Astrocyte (in vitro differentiated cells and primary cell): ENCODE data around the gene STOX1. TPM values are rescaled to one million over a fixed set of nuclear protein-coding genes. Genes with fewer than 3 reads are reported as not detected.
"Not testable (repeated sequence)": the region's sequence is repeated elsewhere in the genome, so short reads cannot be mapped to it uniquely, and the experiment has no call there.

Experiments used
- DNase-seq: peaks from one replicate; pipeline ENCODE4 v3.0.0-alpha.2; 2010; ENCODE audit warnings: low read depth
- FAIRE-seq: peaks from 2 replicates; lab custom pipeline; 2011; peaks lifted over from hg19 to GRCh38; lab: Jason Lieb, UNC
- H2AFZ ChIP-seq: 2 replicates; pipeline ENCODE4 v1.6.0; 2012; ENCODE audit warnings: low read depth, low read length, inconsistent platforms
- H3K27ac ChIP-seq: 2 replicates; pipeline ENCODE4 v1.5.1; 2011; ENCODE audit warnings: low read depth, low read length, inconsistent platforms
- H3K27me3 ChIP-seq: 2 replicates; pipeline ENCODE4 v1.6.0; 2011; ENCODE audit warnings: low read length, inconsistent platforms; ENCODE audit not compliant: insufficient read depth
- H3K36me3 ChIP-seq: 2 replicates; pipeline ENCODE4 v1.5.1; 2011; ENCODE audit warnings: low read length, inconsistent platforms; ENCODE audit not compliant: insufficient read depth
- H3K4me1 ChIP-seq: 2 replicates; pipeline ENCODE4 v1.5.1; 2011; ENCODE audit warnings: low read length, inconsistent platforms; ENCODE audit not compliant: insufficient read depth
- H3K4me2 ChIP-seq: 2 replicates; pipeline ENCODE4 v1.6.0; 2012; ENCODE audit warnings: low read length, inconsistent platforms
- H3K4me3 ChIP-seq: 2 replicates; pipeline ENCODE4 v1.5.1; 2011; ENCODE audit warnings: low read depth, mild to moderate bottlenecking, low read length, inconsistent platforms; ENCODE audit not compliant: insufficient read depth
- H3K79me2 ChIP-seq: 2 replicates; pipeline ENCODE4 v1.6.0; 2012; ENCODE audit warnings: mild to moderate bottlenecking, low read length, inconsistent platforms; ENCODE audit not compliant: insufficient read depth
- H3K9ac ChIP-seq: 2 replicates; pipeline ENCODE4 v1.6.0; 2012; ENCODE audit warnings: mild to moderate bottlenecking, low read length, inconsistent platforms
- H3K9me3 ChIP-seq: 2 replicates; pipeline ENCODE4 v1.5.1; 2012; ENCODE audit warnings: low read depth, mild to moderate bottlenecking, low read length, inconsistent platforms; ENCODE audit not compliant: insufficient read depth
- H4K20me1 ChIP-seq: 2 replicates; pipeline ENCODE4 v1.6.0; 2012; ENCODE audit warnings: low read length, inconsistent platforms; ENCODE audit not compliant: insufficient read depth
- H3K27ac Mint-ChIP-seq: one replicate; pipeline ENCODE4 v1.8.0; 2021; ENCODE audit warnings: mild to moderate bottlenecking, mixed read lengths; ENCODE audit not compliant: unreplicated experiment
- H3K27me3 Mint-ChIP-seq: one replicate; pipeline ENCODE4 v1.8.0; 2021; ENCODE audit warnings: low read depth, mixed read lengths; ENCODE audit not compliant: unreplicated experiment
- H3K36me3 Mint-ChIP-seq: one replicate; pipeline ENCODE4 v1.8.0; 2021; ENCODE audit warnings: low read depth, mixed read lengths; ENCODE audit not compliant: unreplicated experiment
- H3K4me1 Mint-ChIP-seq: one replicate; pipeline ENCODE4 v1.8.0; 2021; ENCODE audit warnings: low read depth, mixed read lengths; ENCODE audit not compliant: unreplicated experiment
- H3K4me3 Mint-ChIP-seq: one replicate; pipeline ENCODE4 v1.8.0; 2021; ENCODE audit warnings: mild to moderate bottlenecking, moderate library complexity, mixed read lengths; ENCODE audit not compliant: unreplicated experiment
- H3K9me3 Mint-ChIP-seq: one replicate; pipeline ENCODE4 v1.8.0; 2021; ENCODE audit warnings: mild to moderate bottlenecking, mixed read lengths; ENCODE audit not compliant: unreplicated experiment
- EZH2 ChIP-seq: IDR thresholded peaks from 2 replicates; pipeline ENCODE4 v1.6.1; 2012; ENCODE audit warnings: mild to moderate bottlenecking, low read length, inconsistent platforms; ENCODE audit not compliant: insufficient read depth
- total RNA-seq: library from RNA; stranded (reverse); gene quantifications from 2 replicates; pipeline ENCODE4 v1.2.1, GENCODE V29; 2021
- TF ChIP-seq, protein P1 (sequence below): IDR thresholded peaks from 2 replicates; pipeline ENCODE4 v1.5.1; 2011; ENCODE audit warnings: low read depth, mild to moderate bottlenecking, inconsistent platforms, low read length, moderate library complexity; ENCODE audit not compliant: insufficient read depth

STOX1 gene
- total RNA-seq, 1 donor from 2014 or later, result 0.25 TPM

- Histone ChIP-seq H3K27ac (no peak overlapping the region), H3K4me2 (no peak overlapping the region), H3K36me3 (peaks cover 9% of the 10 kb centered on the region), H3K9me3 (no peaks in the 10 kb centered on the region), H4K20me1 (peaks cover 38% of the 10 kb centered on the region), H2AFZ (no peak overlapping the region), H3K79me2 (peaks cover 56% of the 10 kb centered on the region), H3K4me1 (no peaks in the 10 kb centered on the region), H3K27me3 (no peaks in the 10 kb centered on the region), H3K9ac (no peak overlapping the region), H3K4me3 (no peak overlapping the region)
- DNase-seq, result no peak
- Mint-ChIP-seq H3K9me3 (no peaks in the 10 kb centered on the region), H3K4me1 (peaks cover 3% of the 10 kb centered on the region), H3K4me3 (no peak overlapping the region), H3K36me3 (peaks cover 9% of the 10 kb centered on the region), H3K27me3 (no peaks in the 10 kb centered on the region), H3K27ac (no peak overlapping the region)
- TF ChIP-seq, protein P1, sequence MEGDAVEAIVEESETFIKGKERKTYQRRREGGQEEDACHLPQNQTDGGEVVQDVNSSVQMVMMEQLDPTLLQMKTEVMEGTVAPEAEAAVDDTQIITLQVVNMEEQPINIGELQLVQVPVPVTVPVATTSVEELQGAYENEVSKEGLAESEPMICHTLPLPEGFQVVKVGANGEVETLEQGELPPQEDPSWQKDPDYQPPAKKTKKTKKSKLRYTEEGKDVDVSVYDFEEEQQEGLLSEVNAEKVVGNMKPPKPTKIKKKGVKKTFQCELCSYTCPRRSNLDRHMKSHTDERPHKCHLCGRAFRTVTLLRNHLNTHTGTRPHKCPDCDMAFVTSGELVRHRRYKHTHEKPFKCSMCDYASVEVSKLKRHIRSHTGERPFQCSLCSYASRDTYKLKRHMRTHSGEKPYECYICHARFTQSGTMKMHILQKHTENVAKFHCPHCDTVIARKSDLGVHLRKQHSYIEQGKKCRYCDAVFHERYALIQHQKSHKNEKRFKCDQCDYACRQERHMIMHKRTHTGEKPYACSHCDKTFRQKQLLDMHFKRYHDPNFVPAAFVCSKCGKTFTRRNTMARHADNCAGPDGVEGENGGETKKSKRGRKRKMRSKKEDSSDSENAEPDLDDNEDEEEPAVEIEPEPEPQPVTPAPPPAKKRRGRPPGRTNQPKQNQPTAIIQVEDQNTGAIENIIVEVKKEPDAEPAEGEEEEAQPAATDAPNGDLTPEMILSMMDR, result no peak
- TF ChIP-seq EZH2, result no peak
- no peak for FAIRE-seq
These were observed 98.2 kb downstream of the STOX1 start for GRCh38 chr10:68925489-68925888.

- H3K4me3 ChIP-seq, H3K4me2 ChIP-seq, H3K27me3 Mint-ChIP-seq, H3K4me1 ChIP-seq, H3K4me3 Mint-ChIP-seq, H3K9me3 ChIP-seq, H3K4me1 Mint-ChIP-seq, H3K27me3 ChIP-seq, H3K27ac Mint-ChIP-seq, H3K9me3 Mint-ChIP-seq, H3K27ac ChIP-seq, FAIRE-seq, H2AFZ ChIP-seq, DNase-seq, H3K9ac ChIP-seq: not testable (repeated sequence)
- peaks cover 16% of the 10 kb centered on the region for H3K36me3 Mint-ChIP-seq
- Histone ChIP-seq H3K79me2 (peaks cover 44% of the 10 kb centered on the region), H3K36me3 (peaks cover 17% of the 10 kb centered on the region), H4K20me1 (peaks cover 35% of the 10 kb centered on the region)
These were observed 101.8 kb downstream of the STOX1 start for GRCh38 chr10:68929157-68929556.

GRCh38 chr10:68929888-68930287 is 102.6 kb downstream of the STOX1 start:
- not testable (repeated sequence) for H3K27me3 Mint-ChIP-seq, H3K27ac Mint-ChIP-seq, H3K27ac ChIP-seq

DNA sequence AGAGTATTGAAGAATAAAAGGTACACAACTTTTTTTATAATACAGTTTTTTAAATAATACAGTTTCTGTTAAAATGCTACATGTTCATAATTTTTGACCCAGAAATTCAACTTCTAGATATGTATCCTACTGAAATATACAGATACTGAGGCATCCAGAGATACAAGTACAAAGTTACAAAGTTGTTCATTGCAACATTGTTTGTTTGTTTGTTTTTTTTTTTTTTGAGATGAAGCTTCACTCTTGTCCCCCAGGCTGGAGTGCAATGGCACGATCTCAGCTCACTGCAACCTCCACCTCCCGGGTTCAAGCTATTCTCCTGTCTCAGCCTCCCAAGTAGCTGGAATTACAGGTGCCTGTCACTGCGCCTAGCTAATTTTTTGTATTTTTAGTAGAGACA is 105.5 kb downstream of the STOX1 start:
- Histone ChIP-seq H3K36me3 (peaks cover 29% of the 10 kb centered on the region), H4K20me1 (peaks cover 13% of the 10 kb centered on the region), H3K79me2 (peaks cover 12% of the 10 kb centered on the region)
- H3K27me3 ChIP-seq, H3K4me3 Mint-ChIP-seq, H3K27ac Mint-ChIP-seq, H3K4me3 ChIP-seq, H3K9me3 Mint-ChIP-seq, H3K9ac ChIP-seq, H3K27me3 Mint-ChIP-seq, H3K4me1 ChIP-seq, H3K4me1 Mint-ChIP-seq, H3K4me2 ChIP-seq, H2AFZ ChIP-seq, H3K9me3 ChIP-seq, H3K27ac ChIP-seq, DNase-seq, FAIRE-seq: not testable (repeated sequence)
- peaks cover 15% of the 10 kb centered on the region for H3K36me3 Mint-ChIP-seq

More at GRCh38 chr10:68929888-68930287, 102.6 kb downstream of the STOX1 start:
- not testable (repeated sequence) for H2AFZ ChIP-seq, H3K4me1 ChIP-seq, H3K9me3 ChIP-seq, H3K4me3 ChIP-seq, H3K4me3 Mint-ChIP-seq, H3K9me3 Mint-ChIP-seq, H3K4me2 ChIP-seq, H3K4me1 Mint-ChIP-seq, FAIRE-seq, H3K27me3 ChIP-seq, H3K9ac ChIP-seq, DNase-seq
- peaks cover 18% of the 10 kb centered on the region for H3K36me3 Mint-ChIP-seq
- Histone ChIP-seq H3K36me3 (peaks cover 23% of the 10 kb centered on the region), H4K20me1 (peaks cover 28% of the 10 kb centered on the region), H3K79me2 (peaks cover 39% of the 10 kb centered on the region)
